Loucy (cell line): ENCODE results near the gene COX17.

Experiments
- CTCF ChIP-seq: fragments of 200-600 bp; sonication (generic); conservative IDR thresholded peaks from 2 replicates; pipeline ENCODE4 v1.5.1; 2014; ENCODE audit warnings: mild to moderate bottlenecking, antibody characterized with exemption, low read length
- EZH2phosphoT487 ChIP-seq: fragments of 200-600 bp; IDR thresholded peaks from 2 replicates; pipeline ENCODE4 v1.6.1; 2018; ENCODE audit warnings: antibody characterized with exemption, mild to moderate bottlenecking, moderate library complexity, borderline replicate concordance

DNA sequence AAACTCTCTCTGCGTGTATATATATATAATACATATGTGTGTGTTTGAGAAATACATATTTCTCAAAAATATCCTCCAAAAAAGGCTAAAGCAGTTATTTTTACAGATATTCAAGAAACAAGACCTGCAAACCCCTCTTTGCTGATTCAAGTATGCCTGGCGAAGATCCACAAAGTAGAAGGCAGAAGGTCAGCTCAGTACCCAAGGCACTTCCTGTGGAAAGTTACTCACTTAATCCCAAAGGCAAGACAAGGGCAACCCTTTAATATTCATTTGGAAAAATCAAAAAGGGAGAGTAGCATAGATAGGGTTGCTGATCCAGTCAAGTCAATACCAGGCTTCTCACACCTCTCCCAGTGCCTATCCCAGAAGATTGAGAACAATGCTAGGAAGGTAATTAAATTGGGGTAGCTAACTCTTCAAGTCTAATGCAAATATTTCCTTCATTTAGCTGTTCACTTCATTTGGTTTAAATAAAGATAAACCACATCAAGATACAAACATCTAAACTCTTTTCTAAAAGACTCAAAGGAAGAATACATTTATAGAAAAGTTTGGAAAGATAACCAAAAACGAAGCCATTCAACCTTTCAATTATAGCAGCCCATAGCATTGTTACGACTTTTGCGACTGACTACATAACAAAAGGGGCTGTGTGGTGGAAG, 7.2 kb downstream of the COX17 start:
- TF ChIP-seq CTCF (no peak), EZH2phosphoT487 (no peak)
